Right ventricle myocardium superior (tissue), 1 donor: ENCODE data around the gene INSL4. TPM values are rescaled to one million over a fixed set of nuclear protein-coding genes. Genes with fewer than 3 reads are reported as not detected.

Source experiments
- ATAC-seq: fragments of 200-7000 bp; cut with Tn5 transposase; one replicate; pipeline ENCODE4 v1.9.1; 2020; ENCODE audit warnings: mild to moderate bottlenecking; ENCODE audit not compliant: poor library complexity
- DNase-seq: peaks from one replicate; pipeline ENCODE4 v3.0.0-alpha.2; 2020
- intact Hi-C: fragments of 100-400 bp; cut with DNase I; formaldehyde crosslinking; loops from one replicate; pipeline ENCODE4 v1.11.2; 2022
- long read RNA-seq: library from polyadenylated mRNA; unstranded; transcript quantifications from one replicate; pipeline ENCODE4 v2.0.0, GENCODE V29; 2021
- total RNA-seq: library from RNA; stranded (reverse); fragmentation: NEBNext Ultra II Directional; extraction: Animal tissue kit (Norgen Biotek cat#: 25700); gene quantifications from one replicate; pipeline ENCODE4 v1.2.1, GENCODE V29; 2021
- donor health status: DM: no; HTN: yes; CAD: no; lungs with severe emphysema.

The INSL4 gene
- total RNA-seq, result not detected
- long read RNA-seq, result 0 reads

DNA sequence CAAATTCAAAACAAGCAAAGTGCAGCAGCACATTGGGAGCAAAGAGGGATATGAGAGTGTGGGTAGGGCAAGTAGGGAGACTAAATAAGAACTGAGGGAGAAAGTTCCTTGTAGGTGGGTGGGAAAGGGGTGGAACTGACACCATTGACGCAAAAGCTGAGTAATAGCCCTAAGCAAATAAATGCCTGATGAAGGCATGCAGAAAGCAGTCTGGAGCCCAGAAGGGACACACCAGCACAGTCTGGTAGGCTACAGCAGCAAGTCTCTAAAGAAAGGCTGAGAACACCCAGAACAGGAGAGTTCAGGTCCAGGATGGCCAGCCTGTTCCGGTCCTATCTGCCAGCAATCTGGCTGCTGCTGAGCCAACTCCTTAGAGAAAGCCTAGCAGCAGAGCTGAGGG is at the start of gene INSL4:
INSL4 (plus strand) TSS at position 208 of the 400 bp plus-strand sequence; CDS start at position 313, 105 bp downstream.
- intact Hi-C loops, result no loop called here
- no peak for DNase-seq
- ATAC-seq, result no peak

DNA sequence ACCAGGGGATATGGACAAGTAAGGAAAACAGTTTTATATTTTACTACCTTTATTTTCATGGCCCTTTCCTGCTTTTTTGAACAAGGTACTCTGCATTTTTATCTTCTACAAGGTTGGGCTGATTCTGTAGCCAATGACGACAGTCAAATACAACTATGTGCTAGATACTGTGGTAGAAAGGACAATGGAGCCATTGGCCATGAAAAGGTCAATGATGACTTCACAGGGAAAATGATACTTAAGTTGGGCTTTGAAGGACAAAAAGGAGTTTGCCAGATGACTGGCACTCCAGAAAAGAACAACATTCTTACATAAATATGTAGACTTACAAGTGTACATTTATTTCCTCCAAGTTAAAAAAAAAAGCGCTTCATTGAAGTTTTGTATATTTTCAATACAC is 46.4 kb upstream of the INSL4 start:
- intact Hi-C loops, result loop anchor here (5.0 kb wide), 2 partner anchors 258 to 418 kb away; no protein-coding TSS in a partner anchor
- ATAC-seq (no peak), DNase-seq (no peak)

GRCh38 chr9:5185220-5185840 is 45.9 kb upstream of the INSL4 start, which contains the start of gene INSL6:
TSS of gene INSL6 (minus strand) at chr9:5185639. CDS start at chr9:5185602, 37 bp downstream.
- DNase-seq, result no peak
- ATAC-seq, result no peak
- intact Hi-C loops, result loop anchor here (5.0 kb wide), 2 partner anchors 257 to 417 kb away; no protein-coding TSS in a partner anchor

GRCh38 chr9:5186416-5187169 is 44.6 kb upstream of the INSL4 start:
- DNase-seq, result no peak
- intact Hi-C loops, result loop anchor here (5.0 kb wide), 2 partner anchors 256 to 416 kb away; no protein-coding TSS in a partner anchor
- ATAC-seq, result peak; percentile 87

DNA sequence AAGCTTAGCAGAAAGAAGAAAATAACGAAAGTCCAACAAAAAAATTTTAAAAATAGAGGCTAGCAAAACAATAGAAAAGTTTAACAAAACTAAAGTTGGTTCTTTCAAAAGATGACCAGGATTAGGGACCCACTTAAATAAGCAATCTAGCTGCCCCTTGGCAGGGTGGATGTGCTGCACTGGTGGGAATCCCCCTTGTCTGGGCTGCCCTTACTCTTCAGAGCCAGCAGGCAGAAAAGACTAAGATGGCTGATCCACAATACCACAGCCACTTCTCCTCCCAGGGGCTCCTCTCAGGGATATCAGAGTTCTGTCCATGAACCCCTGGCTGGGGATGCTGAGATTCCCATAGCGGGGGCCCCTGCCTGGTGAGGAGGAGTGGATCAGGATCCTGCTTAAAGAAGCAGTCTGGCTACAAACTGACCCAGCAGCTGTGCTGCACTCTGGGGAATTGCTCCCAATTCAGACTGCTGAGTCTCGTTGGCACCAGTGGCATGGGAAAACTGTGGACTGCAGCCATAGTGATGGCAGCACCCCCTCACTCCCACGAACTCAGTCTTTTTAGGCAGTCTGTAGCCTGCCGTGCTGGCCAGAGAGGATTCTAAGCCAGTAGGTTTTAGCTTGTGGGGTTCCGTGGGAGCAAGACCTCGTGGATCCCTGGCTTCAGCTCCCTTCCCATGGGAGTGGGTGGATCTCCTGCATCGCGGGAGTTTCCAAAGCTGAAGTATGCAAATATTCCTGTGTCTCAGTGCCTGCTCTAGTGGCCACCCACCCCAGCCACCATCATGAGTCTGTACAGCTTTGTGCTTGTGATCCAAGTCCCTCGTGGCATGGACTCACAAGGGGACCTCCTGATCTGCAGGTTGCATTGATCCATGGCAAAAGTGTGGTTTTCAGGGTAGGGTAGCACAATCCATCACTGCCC is 42.9 kb upstream of the INSL4 start:
- ATAC-seq (no peak), DNase-seq (peak; percentile 31)
- intact Hi-C loops, result loop anchor here (5.0 kb wide), 2 partner anchors 254 to 414 kb away; no protein-coding TSS in a partner anchor

DNA sequence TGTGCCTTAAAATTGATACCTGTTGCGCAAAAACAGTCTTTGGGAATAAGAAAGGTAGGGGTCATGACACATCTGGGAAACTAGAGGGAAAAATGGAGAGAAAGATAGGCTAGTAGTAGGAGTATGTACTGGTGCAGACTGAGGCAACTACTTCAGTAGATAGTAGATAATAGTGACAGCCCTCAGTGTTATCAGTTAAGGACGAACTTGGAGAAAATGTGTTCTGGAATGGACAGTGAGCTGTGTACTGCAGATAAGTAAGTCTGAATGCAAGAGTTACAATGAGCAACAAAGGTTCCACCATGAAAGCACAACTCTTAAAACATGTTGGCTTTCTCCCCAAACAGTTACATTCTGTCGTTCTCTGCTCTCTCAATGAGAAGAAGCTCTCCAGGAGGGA is 39.2 kb upstream of the INSL4 start:
- no peak for DNase-seq
- intact Hi-C loops, result no loop called here
- ATAC-seq, result no peak

DNA sequence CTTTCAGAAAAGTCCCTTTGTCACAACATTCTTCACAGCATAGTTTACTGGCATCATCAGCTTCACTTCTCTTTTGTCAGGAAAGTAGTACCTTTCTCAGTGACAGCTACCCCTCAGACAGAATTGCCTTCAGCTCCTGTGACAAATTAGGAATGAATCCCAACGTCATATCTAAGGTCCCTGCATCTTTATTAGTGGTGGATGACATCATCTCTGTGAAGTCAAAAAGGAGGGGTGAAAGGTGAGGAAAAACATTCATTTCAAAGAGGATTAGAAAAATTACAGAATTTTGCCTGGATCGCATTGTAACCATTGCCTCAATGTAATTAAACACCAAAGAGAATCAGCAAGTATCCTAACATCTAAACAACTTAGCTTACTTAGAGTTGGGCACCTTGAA is 37.9 kb upstream of the INSL4 start:
- no peak for ATAC-seq
- intact Hi-C loops, result no loop called here

DNA sequence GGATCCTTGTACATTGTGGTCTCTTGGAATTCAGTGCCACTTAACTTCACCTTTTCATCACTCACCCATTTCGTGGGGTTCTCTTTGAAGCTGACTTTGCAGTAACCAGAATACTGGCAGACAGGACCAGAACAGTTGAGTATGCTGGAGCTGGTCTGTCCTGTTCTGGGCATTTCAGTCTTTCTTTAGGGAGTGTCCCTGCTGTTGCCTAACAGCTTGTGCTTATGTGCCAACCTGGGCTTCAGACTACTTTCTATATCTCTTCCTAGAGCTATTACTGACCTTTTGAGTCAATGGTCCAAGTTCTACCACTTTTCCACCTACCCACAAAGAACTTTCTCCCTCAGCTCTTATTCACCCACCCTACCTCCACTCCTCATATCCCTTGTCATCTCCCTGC is 35.8 kb upstream of the INSL4 start:
- ATAC-seq, result no peak
- intact Hi-C loops, result no loop called here
- no peak for DNase-seq

More for the DNA sequence above, 37.9 kb upstream of the INSL4 start:
- no peak for DNase-seq

- intact Hi-C loops, result no loop called here
- ATAC-seq (no peak), DNase-seq (no peak)
These were observed 26.1 kb upstream of the INSL4 start for GRCh38 chr9:5205071-5205470.

DNA sequence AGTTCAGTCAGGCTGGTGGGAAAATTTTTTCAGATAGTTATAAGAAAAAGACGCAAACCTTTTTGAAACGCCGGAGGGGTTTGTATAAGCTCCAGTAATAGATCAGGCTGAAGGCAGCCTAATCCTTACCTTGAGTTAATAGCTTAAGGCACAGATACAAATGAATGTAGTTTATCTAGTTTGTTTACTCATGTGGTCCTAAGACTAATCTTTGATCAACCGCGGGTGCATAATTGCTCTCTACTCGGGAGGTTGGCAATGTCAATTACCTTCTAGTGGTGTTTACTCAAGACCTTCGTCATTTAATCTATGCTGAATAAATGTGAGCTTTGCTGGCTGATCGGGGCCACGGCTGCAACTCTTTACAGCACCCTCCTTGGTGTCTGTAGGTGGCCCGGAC is 665 bp upstream of the INSL4 start:
- ATAC-seq (no peak), DNase-seq (no peak)
- intact Hi-C loops, result no loop called here

- intact Hi-C loops, result no loop called here
- no peak for ATAC-seq
- DNase-seq, result no peak
These were observed 32.4 kb downstream of the INSL4 start for GRCh38 chr9:5263351-5264218.

- DNase-seq (no peak), ATAC-seq (no peak)
- intact Hi-C loops, result no loop called here
These were observed 33.0 kb downstream of the INSL4 start for GRCh38 chr9:5264219-5264595.

GRCh38 chr9:5265939-5266338 is 34.7 kb downstream of the INSL4 start:
- DNase-seq (no peak), ATAC-seq (no peak)
- intact Hi-C loops, result no loop called here

GRCh38 chr9:5269249-5269715 is 38.1 kb downstream of the INSL4 start:
- DNase-seq, result no peak
- intact Hi-C loops, result no loop called here
- no peak for ATAC-seq

GRCh38 chr9:5274770-5275169 is 43.6 kb downstream of the INSL4 start:
- intact Hi-C loops, result no loop called here
- DNase-seq (no peak), ATAC-seq (no peak)

DNA sequence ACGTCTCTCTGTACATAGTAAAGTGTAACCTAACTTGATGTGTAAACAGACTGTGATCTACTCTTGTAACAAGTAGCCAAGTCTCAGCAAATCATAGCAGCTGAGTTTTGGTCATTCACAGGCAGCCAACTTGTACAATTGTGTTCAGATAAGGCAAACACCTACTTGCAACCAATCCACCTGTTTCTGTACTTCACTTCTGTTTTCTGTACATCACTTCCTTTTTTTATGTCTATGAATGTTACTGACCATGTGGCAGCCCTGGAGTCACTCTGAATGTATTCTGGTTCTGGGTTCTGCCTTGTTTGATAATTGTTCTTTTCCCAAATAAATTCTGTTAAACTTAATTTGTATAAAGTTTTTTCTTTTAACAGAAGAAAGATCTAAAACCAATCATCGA is 47.3 kb downstream of the INSL4 start:
- intact Hi-C loops, result no loop called here
- DNase-seq, result no peak
- no peak for ATAC-seq
